ENCODE results near the gene ASB18.

ASB18 gene

DNA sequence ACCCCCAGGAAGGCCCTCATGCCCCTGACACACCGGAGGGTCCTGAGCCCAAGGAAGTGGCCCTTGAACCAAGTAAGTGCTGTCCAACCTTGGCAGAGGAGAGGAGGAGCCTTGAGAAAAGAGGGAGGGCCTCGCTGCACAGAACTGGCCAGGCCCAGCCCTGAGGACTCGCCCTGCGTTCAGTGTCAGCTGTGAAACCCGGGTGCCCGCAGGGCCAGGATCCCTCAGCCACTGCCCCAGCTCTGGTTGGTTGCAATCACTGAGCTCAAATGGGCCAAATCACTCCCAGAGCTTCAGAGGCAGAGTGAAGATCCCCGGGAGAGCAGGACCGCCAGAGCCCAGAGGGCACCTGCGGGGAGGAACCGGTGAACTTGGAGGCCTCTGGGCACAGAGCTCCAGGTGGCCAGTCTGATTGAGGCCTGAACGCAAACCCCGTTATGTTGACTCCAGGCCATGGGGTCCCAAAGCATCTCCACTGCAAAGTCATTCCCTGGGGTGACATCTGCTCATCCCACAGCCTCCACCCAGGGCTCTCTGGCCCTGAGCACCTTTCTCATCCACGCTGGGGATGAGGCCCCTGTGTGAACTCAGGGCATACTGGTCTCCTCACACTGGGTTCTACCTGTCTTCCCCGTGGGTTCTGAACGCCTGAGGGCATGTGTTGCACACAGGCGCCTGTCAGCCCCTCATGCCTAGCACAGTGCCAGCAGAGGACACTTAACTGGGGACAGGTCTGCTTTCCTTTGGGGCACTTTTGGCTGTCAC lies 107.9 kb downstream of the ASB18 start:
- H3K4me3 ChIP-seq (ENCODE audit: low read length): no peak overlapping the region
- DNase-seq (ENCODE audit: low read depth): no peak
- TF ChIP-seq CTCF (conservative IDR thresholded peaks at IDR 0.05; ENCODE audit: low read depth, low read length): no peak

DNA sequence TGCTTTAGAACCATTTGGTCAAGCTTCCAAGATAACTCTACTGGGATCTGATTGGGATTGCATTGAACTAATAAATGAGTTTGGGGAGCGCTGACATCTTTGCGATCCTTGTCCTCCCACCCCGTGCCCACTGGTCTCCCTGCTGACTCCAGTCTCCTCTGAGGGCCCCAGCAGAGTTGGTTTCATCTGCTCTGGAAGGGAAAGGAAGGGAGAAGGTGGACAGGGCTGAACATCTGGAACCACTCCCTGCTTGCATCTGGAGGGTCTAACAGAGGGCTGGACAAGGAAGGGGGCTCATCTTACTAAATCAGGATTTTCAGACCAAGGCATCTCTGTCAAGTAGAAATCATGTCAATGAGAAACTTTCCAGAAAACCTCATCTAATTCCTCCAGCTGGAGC lies 108.8 kb downstream of the ASB18 start:
- DNase-seq (ENCODE audit: low read depth): no peak
- TF ChIP-seq CTCF (conservative IDR thresholded peaks at IDR 0.05; ENCODE audit: low read depth, low read length): no peak
- H3K4me3 ChIP-seq (ENCODE audit: low read length): no peak overlapping the region

GRCh38 chr2:236146436-236146835 lies 117.8 kb downstream of the ASB18 start:
- TF ChIP-seq CTCF (conservative IDR thresholded peaks at IDR 0.05; ENCODE audit: low read depth, low read length): no peak
- no peak overlapping the region for H3K4me3 ChIP-seq (ENCODE audit: low read length)
- DNase-seq (ENCODE audit: low read depth): no peak

DNA sequence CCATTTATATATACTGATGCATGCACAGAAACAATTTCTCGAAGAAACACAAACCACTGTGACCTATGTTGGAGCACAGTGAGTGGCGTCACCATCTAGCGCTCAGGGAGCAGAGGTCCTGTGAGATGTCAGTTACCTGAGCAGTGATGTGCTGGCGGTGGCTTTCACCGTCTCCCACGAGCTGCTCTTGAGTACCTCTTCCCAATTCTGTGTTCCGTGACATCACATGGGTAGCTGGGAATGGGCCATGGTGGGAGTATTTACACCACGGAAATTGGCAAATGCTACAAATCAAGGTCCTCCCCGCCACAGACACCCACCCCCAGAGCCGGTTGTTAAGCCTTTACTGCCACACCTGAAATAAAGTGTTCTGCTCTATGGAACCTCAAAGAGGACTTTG lies 120.4 kb downstream of the ASB18 start:
- no peak for DNase-seq (ENCODE audit: low read depth)
- no peak for TF ChIP-seq CTCF (conservative IDR thresholded peaks at IDR 0.05; ENCODE audit: low read depth, low read length)
- no peak overlapping the region for H3K4me3 ChIP-seq (ENCODE audit: low read length)
